Activated CD4-positive, alpha-beta T cell treated with anti-CD3 and anti-CD28 coated beads, Interleukin-2, Interleukin-6, amounts not matched to agents 100 ng/mL and 50 ng/mL, durations not matched to agents 16 hours and 8 hours (primary cell): ENCODE measurements around the gene RBMS2.

ENCODE experiments used
- DNase-seq: peaks from one replicate; pipeline ENCODE4 v3.0.0-alpha.2; 2020

The RBMS2 gene

DNA sequence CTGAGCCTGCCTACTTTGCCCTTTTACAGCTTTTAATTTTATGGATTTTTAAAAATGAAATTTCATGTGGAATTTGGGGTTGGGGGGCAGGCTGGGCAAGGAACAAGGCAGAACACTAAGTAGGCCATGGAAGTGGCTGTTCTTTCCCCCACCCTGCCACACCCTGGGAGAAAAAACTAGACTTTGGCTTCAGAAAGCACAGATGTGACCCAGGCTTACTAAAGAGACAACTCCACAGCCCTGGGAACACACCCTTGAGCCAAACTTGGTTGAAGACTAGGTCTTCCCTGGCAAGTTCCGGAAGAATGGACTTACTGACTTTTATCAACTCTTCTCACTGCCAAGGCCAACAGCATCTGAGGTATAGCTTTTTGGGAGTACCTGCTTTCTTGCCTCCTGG, 68.2 kb downstream of the RBMS2 start:
- DNase-seq: no peak

DNA sequence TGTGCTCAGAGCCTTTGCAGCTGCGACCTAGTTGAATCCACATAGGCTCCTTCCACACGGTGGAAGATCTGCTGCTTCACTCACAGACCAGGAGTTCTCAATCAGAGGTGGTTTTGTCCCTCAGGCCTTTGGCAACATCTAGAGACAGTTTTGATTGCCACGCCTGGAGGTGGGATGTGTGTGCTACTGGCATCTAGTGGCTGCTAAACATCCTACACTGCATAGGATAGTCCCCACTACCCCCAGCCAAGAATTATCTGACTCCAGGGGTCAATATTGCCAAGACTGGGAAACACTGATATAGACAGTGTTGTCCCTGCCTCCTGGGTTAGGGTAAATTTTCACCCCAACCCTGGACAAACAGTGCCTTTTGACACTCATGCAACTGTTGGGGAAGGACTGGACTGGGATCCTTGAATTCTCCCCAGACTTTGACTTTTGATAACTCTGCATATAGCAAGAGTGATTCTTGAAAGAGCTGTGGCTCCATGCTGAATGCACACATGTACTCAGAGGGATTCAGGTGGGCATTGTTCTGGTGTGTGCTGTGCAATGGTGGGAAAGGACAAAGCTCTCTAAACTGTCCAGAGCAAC, 68.7 kb downstream of the RBMS2 start:
- DNase-seq: peak; percentile 40

DNA sequence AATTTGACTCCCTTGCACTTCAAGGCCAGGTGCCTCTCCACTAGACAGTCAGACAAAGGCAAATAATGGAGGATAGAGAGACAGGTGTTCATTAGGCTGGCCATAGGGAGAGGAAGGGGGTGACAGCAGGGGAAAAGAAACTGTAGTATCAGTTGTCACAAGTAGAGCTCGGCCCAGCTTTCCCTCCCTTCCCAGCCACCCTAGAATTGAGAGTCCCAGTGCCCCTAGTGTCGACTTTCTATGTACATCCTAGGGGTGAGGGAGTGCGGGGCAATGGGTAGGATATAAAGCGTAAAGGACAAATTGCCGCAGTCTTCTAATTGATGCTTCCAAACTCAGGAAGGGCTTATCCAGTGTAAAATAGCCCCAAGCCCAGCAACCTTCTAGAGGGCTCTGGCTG, 69.5 kb downstream of the RBMS2 start:
- DNase-seq: no peak

DNA sequence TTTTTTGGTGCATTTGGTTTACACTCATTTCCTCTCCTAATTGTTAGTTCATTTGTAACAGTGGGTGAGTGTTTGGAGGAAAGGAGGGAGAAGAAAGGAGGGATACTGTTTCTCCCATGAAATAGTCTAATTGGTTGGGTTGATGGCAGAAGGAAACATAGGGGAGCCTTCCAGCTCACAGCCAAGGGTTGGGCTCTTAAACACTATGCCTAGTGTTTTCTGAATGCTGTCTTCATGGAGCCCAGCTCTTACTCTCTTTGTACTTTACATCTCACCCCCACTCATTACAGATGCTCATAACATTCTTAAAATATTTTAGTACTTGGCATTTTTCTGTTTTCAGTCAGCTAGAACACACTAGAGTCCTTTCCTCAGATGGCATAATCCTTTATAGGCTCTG, 70.3 kb downstream of the RBMS2 start:
- no peak for DNase-seq

DNA sequence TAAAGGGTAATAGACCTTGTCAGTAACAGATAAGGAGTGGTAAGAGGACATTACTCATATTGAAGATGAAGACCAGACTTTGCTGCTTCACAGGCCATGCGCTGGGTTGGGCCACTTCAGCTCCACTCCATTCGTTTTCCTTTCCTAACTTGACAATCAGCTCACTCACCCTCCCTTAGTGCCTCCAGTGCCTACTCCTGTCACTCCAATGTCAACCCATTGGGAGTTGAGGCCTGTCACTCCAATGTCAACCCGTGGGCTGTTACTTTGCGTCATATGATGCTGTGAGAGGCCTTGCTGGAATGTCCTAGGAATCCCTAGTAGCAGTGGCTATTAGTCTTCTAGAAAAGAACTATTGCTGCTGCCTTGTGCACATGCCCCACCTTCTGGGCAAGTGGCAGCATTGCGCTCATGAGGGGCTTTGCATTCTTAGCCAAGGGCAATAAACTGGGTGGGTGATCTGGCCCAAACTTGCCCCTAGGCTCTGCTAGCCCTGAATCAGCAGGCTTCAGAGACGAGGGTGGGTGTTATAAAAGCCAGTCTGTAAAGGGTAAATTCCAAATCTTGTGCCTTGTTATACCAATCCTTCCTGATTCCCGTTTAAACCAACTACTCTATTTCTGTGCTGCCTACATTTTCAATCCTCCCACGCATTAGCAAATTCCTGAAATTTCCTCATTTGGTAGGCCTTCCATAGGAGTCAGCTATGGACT, 72.4 kb downstream of the RBMS2 start:
- DNase-seq: peak; percentile 67

DNA sequence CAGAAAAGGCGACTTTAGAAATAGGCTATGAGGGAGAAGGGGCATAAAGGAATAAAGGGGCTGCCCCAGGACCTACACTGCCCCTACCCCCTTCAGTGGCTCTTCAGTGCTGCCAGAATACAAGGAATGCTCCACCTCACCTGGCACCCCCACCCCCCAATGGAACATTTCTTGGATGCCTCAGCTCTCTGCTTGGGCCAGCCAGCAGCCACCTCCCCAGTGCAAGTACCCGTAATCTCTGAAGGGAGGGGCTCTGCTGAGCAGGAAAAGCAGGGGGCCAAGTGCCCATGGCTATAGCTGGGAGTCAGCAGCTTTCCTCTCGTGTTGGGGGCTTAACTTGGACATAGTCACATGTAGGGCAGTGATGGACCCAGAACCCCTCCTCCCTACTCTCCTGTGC, 75.2 kb downstream of the RBMS2 start:
- no peak for DNase-seq

DNA sequence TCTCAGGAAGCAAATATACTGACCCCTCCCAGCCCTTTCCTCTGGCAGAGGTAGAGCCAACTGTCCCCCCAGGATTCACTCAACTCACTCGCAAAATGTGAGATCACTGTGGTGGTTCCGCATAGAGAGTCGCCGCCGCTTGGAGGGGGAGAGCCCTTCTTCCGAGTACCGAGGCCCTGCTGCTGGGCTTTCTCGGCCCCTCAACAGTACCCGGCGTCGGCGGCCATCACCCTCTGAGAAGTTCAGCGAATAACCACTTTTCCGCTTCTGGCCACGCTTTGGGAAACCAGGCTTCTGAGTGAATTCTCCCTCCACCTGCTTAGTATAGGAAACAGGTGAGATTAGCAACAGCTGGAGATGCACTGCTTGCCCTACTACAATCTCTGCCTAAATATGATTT, 77.4 kb downstream of the RBMS2 start:
- no peak for DNase-seq

DNA sequence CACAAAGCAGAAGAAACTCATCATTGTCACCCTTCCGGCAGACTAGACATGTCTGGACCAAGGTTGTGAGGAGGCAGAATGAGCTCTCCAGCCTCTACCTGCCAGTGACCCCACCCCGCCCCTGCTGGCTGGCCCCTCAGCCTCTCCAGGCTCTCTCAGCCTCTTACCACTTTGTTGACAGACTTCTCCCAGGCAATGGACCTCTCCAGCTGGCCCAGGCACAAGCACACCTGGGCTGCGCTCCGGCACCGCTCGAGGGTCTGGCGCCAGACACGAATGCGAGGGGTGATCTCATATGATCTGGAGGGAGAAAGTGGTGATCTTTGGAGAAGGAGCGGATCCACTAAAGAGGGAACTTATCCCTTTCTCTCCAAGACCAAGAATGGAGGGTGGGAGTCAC, 78.2 kb downstream of the RBMS2 start:
- no peak for DNase-seq

DNA sequence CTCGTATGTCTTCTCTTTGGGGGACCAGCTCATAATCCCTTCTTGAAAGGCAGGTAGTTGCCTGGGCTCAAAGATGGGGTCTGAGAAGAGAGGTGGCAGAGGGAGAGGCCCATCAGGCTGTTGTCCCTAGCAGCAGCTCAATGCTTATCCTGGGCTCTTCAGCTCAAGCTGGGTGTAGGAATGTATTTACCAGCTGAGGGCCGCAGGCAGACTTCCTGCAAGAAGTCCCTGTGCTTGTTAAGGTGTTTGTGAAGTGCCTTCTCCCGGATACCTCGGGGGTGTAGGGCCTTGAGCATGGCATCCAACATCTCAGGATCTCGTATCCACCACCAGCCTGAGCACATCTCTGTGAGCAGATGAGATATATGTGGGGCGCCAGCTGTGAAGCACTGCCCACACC, 79.1 kb downstream of the RBMS2 start:
- no peak for DNase-seq

DNA sequence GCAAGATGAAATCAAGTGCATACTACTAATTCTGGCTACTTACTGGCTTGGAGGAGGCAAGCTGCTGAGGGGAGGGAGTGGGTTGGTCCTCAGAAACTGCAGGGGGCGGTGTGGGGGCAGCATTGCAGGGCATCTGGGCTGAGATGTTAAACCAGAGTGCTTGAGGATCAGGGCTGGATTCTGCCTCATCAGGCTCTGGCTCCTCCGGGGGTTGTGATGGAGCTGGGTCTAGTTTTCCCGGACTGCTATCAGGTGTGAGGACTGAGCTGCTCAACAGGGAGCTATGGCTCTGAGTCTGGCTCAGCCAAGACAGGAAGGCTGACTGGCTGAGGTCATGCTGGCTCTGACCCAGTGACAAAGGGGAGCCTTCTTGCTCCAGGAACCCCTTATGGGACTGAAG, 79.9 kb downstream of the RBMS2 start:
- peak; percentile 15 for DNase-seq

DNA sequence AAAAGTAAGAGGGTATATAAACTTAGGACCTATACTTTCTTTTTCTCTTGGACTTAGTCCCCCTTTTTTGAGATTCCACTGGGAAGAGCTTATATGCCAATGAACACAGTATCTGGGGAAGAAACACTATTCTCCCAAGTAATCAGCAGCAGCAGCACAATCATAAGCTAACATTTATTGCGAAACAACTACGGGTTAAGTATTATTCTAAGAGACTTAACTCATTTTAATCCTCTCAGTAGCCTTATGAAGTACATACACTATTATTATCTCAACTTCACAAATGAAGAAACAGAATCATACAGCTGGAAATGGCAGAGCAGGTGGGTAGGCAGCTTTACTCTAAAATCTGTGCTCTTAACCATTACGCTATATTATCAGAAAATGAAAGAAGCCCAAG, 80.6 kb downstream of the RBMS2 start:
- no peak for DNase-seq

DNA sequence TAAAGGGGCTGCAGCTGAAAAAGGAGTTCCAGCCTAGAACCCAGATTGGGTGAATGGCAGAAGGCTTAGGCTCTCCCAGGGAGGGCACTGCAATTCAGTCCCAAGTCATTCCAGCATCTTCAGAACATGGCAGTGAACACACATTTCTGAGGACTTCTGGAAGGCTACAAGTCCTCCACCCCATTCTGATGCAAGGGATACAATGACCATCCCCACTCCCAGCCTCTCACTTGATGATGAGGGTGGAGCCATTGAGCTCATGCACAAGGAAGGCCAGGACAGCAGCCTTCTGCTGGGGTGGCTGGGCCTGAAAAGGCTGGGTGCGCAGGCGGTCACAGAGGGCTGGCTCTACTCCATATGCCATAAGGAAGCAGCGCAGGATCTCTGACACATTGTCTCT, 82.7 kb downstream of the RBMS2 start:
- DNase-seq: no peak

DNA sequence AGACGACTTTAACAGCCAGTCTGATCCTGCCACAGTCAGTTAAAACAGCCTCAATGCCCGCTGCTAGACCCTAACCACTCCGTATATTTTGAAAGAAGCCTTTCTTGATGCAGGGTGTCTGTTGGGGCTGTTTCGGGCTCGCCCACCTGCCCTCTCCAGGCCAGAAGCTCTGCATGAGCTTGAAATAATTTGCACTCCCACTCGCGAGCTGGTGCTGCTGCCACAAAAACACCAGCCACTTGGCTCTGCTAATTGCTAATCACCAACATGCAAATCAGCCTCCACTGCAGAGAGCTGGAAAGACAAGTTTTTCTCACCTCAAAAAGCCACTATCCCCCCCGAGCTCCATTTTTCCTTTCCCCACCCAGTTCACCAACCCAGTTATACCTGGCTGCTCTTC, 93.0 kb downstream of the RBMS2 start:
- DNase-seq: no peak

DNA sequence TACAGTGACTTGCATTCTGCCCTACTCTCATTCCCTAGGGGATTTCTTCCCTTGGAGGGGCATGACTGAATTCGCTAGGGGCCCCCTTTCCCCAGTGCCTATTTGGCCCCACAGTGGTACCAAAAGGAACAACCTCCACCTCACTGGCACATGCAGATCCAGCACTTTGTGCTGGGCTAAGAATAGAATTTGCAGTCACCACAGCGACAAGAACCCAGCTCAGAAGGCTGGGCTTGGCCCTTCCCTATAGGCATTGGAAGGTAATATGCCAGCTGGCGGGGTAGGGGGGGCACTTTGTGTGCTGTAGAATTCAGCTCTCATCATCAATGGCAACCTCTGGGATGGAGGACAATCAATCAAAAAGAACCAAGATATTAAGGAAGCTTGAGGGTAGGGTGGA, 94.6 kb downstream of the RBMS2 start:
- no peak for DNase-seq

DNA sequence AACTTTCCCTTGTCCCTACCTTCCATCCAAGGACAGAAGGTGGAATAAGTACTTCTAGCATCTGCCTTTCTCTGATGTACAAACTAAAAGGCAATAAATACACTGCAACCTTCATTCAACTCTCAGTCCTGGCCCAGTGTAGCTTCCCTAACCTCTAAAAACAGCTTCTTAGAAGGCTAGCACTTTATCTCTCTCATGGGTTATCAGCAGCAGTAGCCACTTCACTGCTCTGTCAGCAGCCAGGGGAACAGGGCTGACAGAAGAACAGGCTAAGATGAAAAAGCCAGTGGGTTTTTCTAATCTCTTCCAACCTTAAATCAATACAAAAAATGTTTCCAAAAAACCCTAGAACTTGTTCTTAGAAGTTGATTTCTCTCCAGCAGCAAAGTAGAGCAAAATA, 95.3 kb downstream of the RBMS2 start:
- DNase-seq: no peak

DNA sequence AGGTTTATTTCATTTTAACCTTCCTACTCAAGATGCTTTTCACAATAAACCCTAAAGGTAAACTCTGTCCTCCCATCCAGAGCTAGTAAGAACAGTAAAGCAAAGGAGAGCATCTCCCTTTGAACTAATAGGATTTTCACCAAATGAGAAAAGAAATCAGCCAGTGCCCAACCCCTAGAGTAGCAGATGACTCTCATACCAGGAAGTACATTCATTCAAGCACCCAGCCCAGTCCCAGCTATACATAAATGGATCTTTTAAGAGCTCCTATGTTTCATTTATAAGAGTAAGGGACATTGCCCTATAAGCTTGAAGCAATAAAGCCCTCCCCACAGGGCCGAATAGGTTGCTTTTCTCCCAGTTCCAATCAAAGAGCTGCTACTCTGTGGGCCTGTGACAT, 100.9 kb downstream of the RBMS2 start:
- peak; percentile 23 for DNase-seq

DNA sequence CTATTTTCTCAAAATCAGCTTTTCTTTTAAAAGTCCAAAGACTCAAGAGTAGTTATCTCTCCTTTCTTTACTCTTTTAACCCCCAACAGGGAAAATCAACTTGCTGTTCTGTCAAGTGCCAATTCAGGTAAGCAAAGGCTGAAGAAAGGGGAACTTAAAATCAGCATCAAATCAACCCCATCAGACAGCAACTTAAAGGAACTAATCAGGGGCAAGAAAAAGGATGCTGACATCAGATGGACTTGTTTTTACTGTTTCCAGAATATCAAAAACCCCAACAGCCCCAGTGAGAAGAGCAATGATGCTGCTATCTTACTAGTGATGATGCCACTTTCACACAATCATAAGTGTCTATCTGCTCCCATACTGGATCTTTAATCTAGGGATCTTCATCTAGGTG, 105.1 kb downstream of the RBMS2 start:
- no peak for DNase-seq

DNA sequence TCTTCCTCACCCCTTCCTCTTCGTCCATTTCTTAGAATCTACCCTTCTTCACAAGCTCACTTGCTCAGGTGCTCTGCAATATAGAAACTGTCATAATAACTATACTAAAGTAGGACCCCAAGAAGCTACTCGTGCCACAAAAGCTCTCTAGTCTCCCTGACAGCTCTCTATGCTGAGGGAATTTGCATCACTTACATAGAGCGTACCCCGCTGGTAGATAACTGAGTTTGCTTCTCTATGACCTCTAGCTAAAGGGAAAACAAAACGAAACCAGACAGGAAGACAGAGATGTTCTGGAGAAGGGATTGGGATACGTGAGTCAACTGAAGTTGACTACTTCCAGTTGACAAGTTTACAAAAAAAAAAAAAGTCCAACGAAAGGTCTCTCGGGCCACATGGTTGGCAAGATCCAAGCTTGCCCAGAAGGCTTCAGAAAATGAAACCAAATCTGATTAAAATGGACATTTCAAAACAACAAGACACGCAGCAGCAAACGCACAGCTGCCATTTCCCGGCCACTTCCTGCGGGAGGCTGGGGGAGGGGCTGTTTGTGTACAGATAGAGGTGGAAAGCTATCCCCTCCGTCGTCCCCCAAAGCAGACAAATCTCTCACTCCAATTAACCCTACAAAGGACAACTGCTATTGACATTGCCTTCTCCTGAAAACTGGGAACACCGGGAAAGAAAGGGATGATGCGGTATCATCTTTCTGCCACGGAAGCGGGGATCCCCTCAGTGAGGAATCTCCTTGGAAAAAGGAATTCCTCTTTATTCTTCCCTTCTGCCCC, 107.2 kb downstream of the RBMS2 start:
- peak; percentile 65 for DNase-seq

DNA sequence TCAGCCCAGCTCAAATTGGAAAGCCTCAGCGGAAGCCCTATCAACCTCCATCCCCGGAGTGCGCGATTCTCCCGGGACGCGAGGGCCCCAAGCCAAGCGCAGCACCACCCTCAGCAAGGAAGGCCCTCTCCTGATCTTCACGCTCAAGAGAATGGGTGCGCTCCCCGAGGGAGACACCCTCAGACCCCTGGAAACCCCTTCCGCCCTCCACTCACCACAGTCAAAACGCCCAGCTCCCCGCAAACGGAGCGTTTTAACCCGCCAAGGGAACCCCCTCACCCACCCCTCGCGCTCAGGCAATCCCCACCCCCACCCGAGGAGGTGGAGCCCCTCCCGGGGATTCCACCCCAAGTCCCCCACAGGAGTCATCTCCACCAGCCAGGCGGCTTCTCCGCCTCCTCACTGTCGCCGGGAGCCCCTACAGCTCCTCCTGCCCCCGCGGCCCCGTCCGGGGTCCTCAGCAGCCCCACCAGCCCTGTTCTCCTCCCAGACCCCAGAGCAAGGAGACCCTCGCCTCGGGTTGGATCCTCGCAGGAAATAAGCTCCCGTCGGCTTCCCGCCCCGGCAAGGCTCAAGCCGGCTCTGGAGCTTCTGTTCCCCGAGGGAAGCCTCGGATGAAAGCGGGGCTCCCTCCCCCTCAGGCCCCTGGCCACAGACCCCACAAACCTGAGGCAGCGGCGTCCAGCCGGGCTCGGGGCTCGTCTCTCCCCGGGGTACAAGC, 108.0 kb downstream of the RBMS2 start:
- DNase-seq: peak; percentile 36

DNA sequence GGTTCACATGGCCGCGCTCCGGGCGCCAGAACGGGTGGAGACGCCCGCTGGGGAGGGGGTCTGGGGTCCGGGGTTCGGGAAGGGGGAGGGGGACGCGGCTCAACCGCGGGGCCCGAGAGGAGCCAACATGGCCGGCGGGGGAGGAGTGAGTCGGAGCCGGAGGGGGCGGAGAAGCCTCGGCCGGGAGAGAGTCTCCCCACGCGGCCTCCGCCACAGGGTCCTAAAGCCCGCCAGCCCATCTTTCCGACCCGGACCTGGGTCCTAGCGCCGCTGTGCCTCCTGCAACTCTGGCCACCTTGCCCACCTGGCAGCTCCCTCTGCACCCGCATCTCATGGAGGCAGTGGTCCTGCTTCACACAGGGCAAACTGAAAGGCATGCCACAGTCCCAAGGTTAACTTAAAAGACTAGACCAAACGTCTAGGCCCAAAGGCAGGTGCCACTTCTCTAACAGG, 108.6 kb downstream of the RBMS2 start, which contains the start of gene BAZ2A:
TSS of gene BAZ2A (minus strand) at position 147 of the 453 bp plus-strand sequence. CDS start 12,796 bp downstream, outside the sequence.
- DNase-seq: peak; percentile 92

DNA sequence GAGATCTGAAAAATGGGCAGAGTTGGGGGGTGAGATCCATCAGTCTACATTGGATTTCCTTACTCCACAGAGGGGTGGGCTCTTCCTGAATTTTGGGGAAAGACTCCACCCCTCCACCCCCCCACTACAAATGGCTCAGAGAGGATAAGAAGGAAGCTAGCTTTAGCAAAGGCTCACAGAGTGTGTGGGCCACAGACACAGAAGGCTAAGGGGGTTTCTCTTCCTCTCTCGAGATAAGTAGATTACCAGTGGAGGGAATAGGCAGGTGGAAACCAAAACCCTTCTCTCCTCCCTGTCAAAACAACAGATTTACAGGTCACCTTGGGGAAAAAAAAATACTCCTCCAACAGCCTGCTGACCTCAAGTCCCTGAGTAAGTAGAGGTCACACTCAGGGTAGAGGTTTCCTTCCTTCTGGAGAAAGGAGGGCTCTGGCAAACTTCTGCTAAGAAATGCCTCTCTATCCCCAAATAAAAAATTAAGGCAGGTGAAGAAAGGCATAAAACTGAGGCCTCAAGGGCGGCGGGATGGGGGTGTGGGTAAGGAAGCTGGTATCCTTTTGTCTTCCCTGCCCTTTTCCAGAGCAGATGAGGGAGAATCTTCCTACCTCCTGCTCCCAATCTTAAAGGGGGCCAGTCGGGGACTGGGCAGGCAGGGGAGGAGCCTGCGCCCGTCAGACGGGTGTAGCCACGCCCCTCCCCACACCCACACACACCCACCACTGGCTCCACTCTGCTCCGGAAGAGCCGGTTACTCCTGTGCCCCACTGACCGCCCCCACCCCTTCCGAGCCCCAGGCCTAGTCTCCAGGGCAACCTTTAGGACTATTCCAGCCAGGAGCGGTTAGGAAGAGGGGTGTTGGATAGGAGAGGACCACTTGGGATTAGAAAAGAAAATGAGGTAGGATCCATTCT, 110.4 kb downstream of the RBMS2 start:
- peak; percentile 68 for DNase-seq
